Loucy (cell line): Measurements from ENCODE around the gene GLT1D1.
A peak's percentile ranks its signal among the peaks of the same experiment; 100 is the strongest.

Experiments used
- CTCF ChIP-seq: fragments of 200-600 bp; sonication (generic); conservative IDR thresholded peaks from 2 replicates; pipeline ENCODE4 v1.5.1; 2014; ENCODE audit warnings: mild to moderate bottlenecking, antibody characterized with exemption, low read length
- EZH2phosphoT487 ChIP-seq: fragments of 200-600 bp; IDR thresholded peaks from 2 replicates; pipeline ENCODE4 v1.6.1; 2018; ENCODE audit warnings: antibody characterized with exemption, mild to moderate bottlenecking, moderate library complexity, borderline replicate concordance

DNA sequence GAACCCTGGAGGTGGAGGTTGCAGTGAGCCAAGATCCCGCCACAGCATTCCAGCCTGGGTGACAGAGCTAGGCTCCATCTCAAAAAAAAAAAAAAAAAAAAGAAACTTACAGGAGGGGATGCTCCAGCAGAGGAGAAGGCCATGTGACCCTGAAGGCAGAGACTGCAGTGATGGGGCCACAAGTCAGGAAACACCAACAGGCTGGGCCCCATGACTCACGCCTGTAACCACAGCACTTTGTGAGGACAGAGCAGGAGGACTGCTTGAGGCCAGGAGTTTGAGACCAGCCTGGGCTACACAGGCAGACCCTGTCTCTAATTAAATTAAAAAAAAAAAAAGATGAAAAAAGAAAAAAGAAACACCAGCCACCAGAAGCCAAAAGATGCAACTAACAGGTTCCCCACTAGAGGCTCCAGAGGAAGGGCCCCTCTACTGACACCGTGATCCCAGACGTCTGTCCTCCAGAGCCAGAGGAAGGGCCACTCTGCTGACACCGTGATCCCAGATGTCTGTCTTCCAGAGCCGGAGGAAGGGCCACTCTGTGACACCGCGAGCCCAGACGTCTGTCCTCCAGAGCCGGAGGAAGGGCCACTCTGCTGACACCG is 9.1 kb upstream of the GLT1D1 start:
- peak; percentile 38 for TF ChIP-seq CTCF
- no peak for TF ChIP-seq EZH2phosphoT487
